NCI-H748 (cell line): ENCODE results near the gene KIF21B.
"Not testable (repeated sequence)": the region's sequence is repeated elsewhere in the genome, so short reads cannot be mapped to it uniquely, and the experiment has no call there.

Source experiments
- DNase-seq: peaks from one replicate; lab custom pipeline; 2025; ENCODE audit not compliant: unreplicated experiment; lab: John Stamatoyannopoulos, UW

KIF21B gene

GRCh38 chr1:200949626-200950025 is 73.9 kb downstream of the KIF21B start:
- no peak for DNase-seq

- DNase-seq: no peak
Observed at GRCh38 chr1:200947059-200947566, 76.4 kb downstream of the KIF21B start.

GRCh38 chr1:200945111-200945510 is 78.4 kb downstream of the KIF21B start:
- no peak for DNase-seq

GRCh38 chr1:200938955-200939354 is 84.6 kb downstream of the KIF21B start:
- no peak for DNase-seq

- not testable (repeated sequence) for DNase-seq
Observed at GRCh38 chr1:200935286-200935962, 88.1 kb downstream of the KIF21B start.

- DNase-seq: no peak
Observed at GRCh38 chr1:200934676-200935245, 88.8 kb downstream of the KIF21B start.

GRCh38 chr1:200931776-200932175 is 91.7 kb downstream of the KIF21B start:
- DNase-seq: no peak

- not testable (repeated sequence) for DNase-seq
Observed at GRCh38 chr1:200930285-200930684, 93.2 kb downstream of the KIF21B start.

- no peak for DNase-seq
Observed at GRCh38 chr1:200929530-200930278, 93.8 kb downstream of the KIF21B start.

- DNase-seq: no peak
Observed at GRCh38 chr1:200925831-200926230, 97.7 kb downstream of the KIF21B start.

GRCh38 chr1:200923601-200924000 is 99.9 kb downstream of the KIF21B start:
- no peak for DNase-seq

- no peak for DNase-seq
Observed at GRCh38 chr1:200922406-200922805, 101.1 kb downstream of the KIF21B start.

GRCh38 chr1:200921571-200922110 is 101.9 kb downstream of the KIF21B start:
- DNase-seq: no peak
